Measurements from ENCODE around the gene ACER2.

ACER2 gene

DNA sequence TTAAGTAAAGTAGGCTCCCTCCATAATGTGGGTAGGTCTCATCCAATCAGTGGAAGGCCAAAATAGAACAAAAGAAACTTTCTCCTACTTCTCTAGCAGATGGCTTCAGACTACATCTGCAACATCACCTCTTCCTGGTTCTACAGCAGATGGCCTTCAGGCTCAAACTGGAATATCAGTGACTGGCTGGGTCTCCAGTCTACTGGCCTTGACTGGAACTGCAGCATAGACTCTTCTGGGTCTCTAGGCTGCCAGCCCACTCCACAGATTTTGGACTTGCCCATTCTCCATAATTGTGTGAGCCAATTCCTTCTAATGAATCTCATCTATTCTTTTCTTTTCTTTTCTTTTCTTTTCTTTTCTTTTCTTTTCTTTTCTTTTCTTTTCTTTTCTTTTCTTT is 64.8 kb downstream of the ACER2 start:
- H3K27ac ChIP-seq, result no peak overlapping the region
- no peak overlapping the region for H3K4me3 ChIP-seq

- Histone ChIP-seq H3K4me3 (no peak overlapping the region), H3K27ac (no peak overlapping the region)
Measured at GRCh38 chr9:19479874-19480273, 71.1 kb downstream of the ACER2 start.

- Histone ChIP-seq H3K27ac (no peak overlapping the region), H3K4me3 (no peak overlapping the region)
Measured at GRCh38 chr9:19480345-19480744, 71.5 kb downstream of the ACER2 start.

- H3K4me3 ChIP-seq, result no peak overlapping the region
- H3K27ac ChIP-seq, result peak overlapping the region in 1 of 21 experiments; percentile 52
Measured at GRCh38 chr9:19481121-19481870, 72.5 kb downstream of the ACER2 start.

- Histone ChIP-seq H3K27ac (peak overlapping the region in 1 of 21 experiments; percentile 52), H3K4me3 (no peak overlapping the region)
Measured at GRCh38 chr9:19481971-19482404, 73.2 kb downstream of the ACER2 start.

DNA sequence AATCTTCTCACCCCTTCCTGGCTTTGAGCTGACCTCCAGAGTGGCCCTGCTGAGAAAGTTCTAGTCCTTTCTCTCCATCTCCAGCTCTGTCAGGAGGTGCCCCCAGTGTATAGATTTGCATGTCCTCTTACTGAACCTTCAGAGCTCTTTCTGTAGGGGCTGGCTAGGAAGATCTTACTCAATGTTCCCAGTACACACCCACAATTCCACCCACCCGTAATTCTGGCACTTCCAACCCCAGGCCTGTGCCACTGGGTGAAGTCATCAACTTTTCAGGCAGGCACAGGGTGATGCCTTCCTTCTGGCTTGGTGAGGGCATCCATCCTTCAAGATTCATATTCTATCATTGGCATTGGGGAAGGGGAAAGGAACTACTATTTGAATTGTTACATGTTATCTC is 75.9 kb downstream of the ACER2 start:
- no peak overlapping the region for H3K27ac ChIP-seq

DNA sequence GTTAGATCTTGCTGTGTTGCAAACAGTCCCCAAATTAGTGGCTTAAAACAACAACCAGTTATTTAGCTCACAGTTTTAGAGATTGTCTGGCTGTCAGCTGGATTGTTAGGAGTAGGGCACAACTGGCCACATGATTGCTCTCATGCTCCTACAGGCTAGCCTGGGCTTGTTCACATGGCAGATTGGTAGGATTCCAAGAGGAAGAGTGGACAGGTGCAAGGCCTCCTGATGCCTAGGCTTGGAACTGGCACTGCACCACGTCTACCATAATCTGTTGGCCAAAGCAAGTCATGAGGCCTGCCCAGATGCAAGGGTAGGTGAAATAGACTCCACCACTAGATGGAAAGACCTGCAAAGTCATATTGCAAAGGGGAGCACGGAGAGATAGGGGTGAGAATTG is 76.4 kb downstream of the ACER2 start:
- Histone ChIP-seq H3K27ac (no peak overlapping the region), H3K4me3 (no peak overlapping the region)

More for the DNA sequence above, 75.9 kb downstream of the ACER2 start:
- H3K4me3 ChIP-seq, result no peak overlapping the region

DNA sequence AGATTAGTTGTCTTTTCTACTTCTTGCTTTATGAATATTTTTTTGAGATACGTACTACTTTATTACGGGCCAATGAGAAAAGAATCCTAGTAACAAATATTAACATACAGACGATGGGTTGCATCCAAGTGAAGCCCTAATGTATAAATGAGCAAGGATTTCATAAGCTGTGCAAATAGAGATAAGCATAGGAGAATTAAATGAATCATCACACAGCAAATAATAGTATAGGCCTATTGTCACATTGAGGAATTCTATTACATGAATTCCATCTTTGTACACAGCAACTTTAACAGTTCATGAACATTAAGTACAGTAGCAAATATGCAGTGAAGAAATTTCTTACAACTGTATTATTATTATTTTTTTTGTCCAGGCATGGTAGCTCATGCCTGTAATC is 78.0 kb downstream of the ACER2 start:
- Histone ChIP-seq H3K4me3 (no peak overlapping the region), H3K27ac (no peak overlapping the region)

- H3K4me3 ChIP-seq, result no peak overlapping the region
- no peak overlapping the region for H3K27ac ChIP-seq
Measured at GRCh38 chr9:19488721-19489120, 79.9 kb downstream of the ACER2 start.

DNA sequence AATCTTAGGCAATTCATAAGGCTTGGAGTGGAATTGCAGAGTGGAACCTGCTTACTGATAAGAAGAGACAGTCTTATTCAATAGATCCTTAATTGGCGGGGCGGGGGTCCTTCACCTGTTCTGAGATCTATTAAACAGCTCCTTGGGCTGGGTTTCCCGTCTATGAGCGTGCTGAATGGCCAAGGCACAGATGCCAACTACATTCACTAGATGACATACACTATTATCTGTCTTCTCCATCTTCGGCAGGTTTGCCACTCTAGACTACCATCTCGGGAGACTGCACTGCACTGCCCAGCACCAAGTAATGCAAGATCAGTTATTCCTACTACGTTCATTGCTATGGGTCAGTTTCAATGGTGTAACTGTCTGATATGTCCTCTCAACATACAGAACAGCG is 81.5 kb downstream of the ACER2 start:
- Histone ChIP-seq H3K4me3 (no peak overlapping the region), H3K27ac (no peak overlapping the region)

- H3K27ac ChIP-seq, result no peak overlapping the region
- H3K4me3 ChIP-seq, result no peak overlapping the region
Measured at GRCh38 chr9:19490828-19491227, 82.0 kb downstream of the ACER2 start.

DNA sequence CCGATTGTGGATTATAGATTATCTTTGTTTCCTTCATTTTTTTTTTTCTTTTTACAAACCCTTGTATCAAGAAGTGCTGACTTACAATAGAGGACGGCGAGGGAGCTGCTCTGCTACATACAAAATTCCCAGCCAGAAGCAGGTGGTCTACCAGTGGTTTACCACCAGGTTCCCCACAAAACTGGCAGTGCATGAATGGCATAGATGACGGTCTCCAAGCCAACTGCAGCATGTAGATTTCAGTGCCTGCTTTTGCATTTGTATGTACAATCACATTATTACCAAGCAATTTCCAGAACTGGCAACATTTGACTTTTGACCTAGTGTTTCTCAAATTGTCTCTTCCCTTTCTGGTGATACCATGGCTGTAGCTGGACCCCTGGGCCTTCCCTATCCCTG is 84.0 kb downstream of the ACER2 start:
- peak overlapping the region in 6 of 21 experiments; percentile 9 to 83 (median 55) for H3K27ac ChIP-seq
- H3K4me3 ChIP-seq, result no peak overlapping the region

DNA sequence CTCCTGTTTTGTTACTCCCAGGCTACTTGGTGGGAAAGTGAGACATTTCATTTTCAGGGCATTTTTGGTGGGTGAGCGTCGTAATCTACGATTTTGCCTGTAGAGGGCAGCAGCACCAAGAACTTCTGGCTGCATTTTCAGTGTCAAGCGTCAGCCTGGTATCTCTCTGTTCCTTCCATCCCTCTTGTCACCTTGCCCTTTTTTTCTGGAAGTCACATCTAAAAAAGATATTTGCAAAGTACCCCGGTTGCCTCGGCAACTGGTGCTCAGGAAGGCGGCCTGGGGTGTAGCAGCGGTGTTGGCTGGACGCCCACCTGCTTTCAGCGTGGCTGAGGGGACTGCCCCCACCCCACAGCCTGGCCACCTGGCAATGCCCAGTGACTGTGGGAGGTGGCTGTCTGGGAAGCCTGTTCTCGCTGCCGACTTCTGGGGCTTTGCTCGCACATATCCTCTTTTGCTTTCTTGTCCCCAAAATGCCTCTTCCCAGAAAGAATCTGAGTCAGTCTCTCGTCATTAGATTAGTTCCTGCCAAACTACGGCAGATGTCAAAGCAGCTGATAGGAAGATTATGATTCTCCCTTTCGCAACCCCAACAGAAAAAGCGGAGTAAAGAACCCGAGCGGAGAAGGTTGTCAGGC is 84.5 kb downstream of the ACER2 start:
- Histone ChIP-seq H3K4me3 (peak overlapping the region in 3 of 7 experiments; percentile 5 to 20 (median 12)), H3K27ac (peak overlapping the region in 7 of 21 experiments; percentile 9 to 83 (median 45))

DNA sequence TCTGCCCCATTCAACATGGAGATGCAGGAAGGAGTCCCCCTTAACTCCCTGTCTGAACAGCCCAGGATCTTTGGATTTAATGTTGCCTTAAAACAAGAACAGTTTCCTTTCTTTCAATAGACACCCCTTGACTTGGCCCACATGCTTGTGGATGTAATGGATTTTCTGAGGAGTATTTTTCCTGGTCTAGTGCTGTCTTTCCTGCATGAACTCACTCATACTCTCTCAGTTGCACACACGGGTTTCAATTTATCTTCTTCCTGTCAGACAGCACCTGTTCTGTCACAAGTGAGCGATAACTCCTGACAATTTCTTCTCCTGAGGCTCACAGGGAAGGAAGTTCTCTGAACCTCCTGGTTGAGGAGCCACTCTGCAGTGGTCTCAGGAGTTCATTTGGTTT is 85.1 kb downstream of the ACER2 start:
- Histone ChIP-seq H3K27ac (peak overlapping the region in 4 of 21 experiments; percentile 15 to 83 (median 53)), H3K4me3 (no peak overlapping the region)

DNA sequence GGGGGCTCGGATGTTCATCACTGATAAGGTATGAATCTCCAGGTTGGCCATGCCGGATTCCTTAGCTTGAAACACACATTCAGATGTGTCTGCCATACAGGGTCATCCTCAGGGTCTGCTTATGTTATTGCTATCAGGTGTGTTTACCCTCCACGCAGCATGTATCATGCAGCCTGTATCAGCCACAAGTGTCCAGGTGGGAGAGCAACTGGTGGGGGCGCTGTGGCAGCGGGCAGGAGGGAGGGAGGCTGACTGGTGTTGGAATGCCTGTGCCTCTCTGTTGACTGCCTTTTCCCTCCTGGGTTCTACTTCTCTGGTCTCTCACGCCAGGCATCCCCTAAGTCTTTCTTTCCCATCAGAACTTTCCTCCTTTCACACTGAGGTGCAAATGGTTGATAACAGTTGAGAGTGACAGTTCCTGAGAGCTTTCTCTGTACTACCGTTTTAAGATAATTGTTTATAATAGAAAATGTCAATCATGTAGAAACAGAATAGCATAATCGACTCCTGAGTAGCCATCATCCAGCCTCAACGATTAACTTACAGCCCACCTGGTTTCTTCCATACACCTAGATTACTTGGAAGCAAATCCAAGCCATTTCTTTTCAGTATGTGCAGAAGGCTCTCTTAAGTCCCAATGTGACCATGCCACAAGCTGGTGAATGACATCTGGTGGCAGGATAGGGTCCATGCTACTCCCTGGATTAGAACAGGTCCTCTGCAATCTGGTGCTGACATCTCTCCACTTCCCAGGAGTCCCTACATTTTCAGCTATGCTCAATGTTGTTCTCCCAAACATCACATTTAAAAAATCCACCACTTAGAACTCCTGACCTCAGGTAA is 86.6 kb downstream of the ACER2 start:
- Histone ChIP-seq H3K27ac (no peak overlapping the region), H3K4me3 (no peak overlapping the region)

DNA sequence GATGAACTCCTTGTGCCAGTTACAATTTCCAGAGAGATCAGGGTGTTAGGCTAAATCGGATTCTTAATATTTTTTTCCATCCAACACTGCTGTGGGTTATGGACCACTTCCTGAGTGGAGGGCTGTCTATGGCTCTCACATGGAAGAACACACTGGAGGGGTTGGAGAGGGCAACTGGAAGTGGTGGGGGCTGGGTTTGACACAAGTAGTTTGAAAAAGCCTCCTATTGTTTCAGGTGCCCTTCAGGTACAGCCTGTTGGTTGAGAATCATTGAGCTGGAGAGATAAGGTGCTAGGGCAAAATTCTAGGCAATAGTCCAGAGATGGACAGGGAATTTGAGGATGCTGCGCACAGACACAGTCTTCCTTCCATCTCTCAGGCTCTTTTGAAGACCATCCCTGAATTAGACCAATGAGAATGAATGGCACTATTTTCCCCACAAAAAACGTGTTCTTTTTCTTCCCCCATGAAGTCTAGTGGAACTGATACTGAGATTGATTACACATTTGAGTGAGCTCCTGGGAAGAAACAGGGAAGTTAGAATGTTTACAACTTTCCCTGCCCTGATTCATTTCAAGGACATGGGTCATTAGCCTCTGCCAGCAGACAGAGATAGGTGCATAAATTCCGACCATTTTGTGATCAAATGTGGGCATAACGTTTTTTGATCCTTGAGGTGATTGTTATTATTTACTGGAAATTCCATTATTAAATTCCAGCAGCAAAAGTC is 87.7 kb downstream of the ACER2 start:
- peak overlapping the region in 1 of 21 experiments; percentile 9 for H3K27ac ChIP-seq
- H3K4me3 ChIP-seq, result no peak overlapping the region

DNA sequence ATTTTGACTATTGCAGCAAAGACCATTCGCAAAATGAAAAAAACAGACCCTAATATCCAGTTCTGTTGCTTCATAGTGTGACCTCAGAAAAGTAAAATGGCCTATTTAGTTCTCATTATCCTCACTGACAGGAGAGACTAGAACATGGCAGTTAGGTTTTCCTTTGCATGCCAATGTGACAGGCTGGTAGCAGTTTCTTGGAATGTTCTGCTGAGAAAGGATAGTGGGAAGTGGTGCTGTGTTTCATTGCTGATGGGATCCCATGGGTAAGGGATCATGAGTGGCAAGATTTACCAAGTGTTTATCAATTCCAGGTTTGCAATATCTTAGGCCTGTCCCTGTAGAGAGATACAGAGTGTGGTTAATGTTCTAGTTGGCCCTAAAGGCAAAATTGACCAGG is 88.5 kb downstream of the ACER2 start:
- Histone ChIP-seq H3K4me3 (no peak overlapping the region), H3K27ac (peak overlapping the region in 4 of 21 experiments; percentile 13 to 60 (median 29))

DNA sequence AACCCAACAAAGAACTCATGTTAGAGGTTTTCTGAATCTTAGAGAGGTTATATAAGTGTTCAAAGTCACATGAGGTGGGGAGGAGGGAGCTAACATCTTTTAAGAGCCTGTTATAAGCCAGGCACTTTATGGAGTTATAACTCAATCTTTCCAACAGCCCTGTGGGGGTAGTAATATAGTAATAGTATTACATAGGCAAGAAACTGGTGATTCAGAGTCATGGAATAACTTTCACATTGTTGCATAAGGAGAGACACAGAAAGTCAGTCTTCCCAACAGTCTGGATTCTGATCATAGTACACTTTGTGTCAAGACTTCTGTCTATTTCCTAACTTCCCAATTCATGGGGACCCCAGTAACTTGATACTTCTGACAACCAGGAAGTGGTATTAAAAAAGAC is 89.2 kb downstream of the ACER2 start:
- H3K4me3 ChIP-seq, result no peak overlapping the region
- H3K27ac ChIP-seq, result peak overlapping the region in 2 of 21 experiments; percentile 37 to 60
